Measurements from ENCODE around the gene CD28. TPM values are rescaled to one million over a fixed set of nuclear protein-coding genes. Genes with fewer than 3 reads are reported as not detected.

CD28 gene
- total and polyA plus RNA-seq, 7 donors: 0.01 to 0.71 (median 0.17) TPM

GRCh38 chr2:203728321-203728720 lies 21.9 kb downstream of the CD28 start:
- H3K27ac ChIP-seq: no peak overlapping the region
- no peak for ATAC-seq
- no peak for DNase-seq
- H3K27me3 ChIP-seq (ENCODE audit: insufficient read depth in 3 of 3, low read length in 2 of 3): no peaks in the 10 kb centered on the region
- intact Hi-C loops (cut with DNase I): no loop called here
- H3K9me3 ChIP-seq: no peaks in the 10 kb centered on the region
- H3K36me3 ChIP-seq (ENCODE audit: insufficient read depth in 1 of 2, low read depth in 1 of 2): no peaks in the 10 kb centered on the region
- TF ChIP-seq, protein P1, sequence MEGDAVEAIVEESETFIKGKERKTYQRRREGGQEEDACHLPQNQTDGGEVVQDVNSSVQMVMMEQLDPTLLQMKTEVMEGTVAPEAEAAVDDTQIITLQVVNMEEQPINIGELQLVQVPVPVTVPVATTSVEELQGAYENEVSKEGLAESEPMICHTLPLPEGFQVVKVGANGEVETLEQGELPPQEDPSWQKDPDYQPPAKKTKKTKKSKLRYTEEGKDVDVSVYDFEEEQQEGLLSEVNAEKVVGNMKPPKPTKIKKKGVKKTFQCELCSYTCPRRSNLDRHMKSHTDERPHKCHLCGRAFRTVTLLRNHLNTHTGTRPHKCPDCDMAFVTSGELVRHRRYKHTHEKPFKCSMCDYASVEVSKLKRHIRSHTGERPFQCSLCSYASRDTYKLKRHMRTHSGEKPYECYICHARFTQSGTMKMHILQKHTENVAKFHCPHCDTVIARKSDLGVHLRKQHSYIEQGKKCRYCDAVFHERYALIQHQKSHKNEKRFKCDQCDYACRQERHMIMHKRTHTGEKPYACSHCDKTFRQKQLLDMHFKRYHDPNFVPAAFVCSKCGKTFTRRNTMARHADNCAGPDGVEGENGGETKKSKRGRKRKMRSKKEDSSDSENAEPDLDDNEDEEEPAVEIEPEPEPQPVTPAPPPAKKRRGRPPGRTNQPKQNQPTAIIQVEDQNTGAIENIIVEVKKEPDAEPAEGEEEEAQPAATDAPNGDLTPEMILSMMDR (IDR thresholded peaks at IDR 0.05): no peak
- H3K4me3 ChIP-seq: no peak overlapping the region
- H3K4me1 ChIP-seq: peaks cover 32% of the 10 kb centered on the region

- 96 to 97% (median 96%) methylated on average over 4 of the region's 4 CpGs for WGBS, 3 donors
- intact Hi-C loops (cut with DNase I): loop anchor here in 1 of 2 donors (5.0 kb wide), 1 partner anchor 43 kb away; no protein-coding TSS in a partner anchor
- no peaks in the 10 kb centered on the region for H3K36me3 ChIP-seq (ENCODE audit: insufficient read depth in 1 of 2, low read depth in 1 of 2)
- no peaks in the 10 kb centered on the region for H3K9me3 ChIP-seq
- no peaks in the 10 kb centered on the region for H3K27me3 ChIP-seq (ENCODE audit: insufficient read depth in 3 of 3, low read length in 2 of 3)
- H3K4me1 ChIP-seq: peaks cover 33% of the 10 kb centered on the region
- H3K4me3 ChIP-seq: no peak overlapping the region
- H3K27ac ChIP-seq: no peak overlapping the region
- DNase-seq (no peak), ATAC-seq (no peak)
- TF ChIP-seq, protein P1 (IDR thresholded peaks at IDR 0.05): no peak
These were observed 23.8 kb downstream of the CD28 start for GRCh38 chr2:203730076-203730729.

- H3K27me3 ChIP-seq (ENCODE audit: insufficient read depth in 3 of 3, low read length in 2 of 3): no peaks in the 10 kb centered on the region
- H3K4me1 ChIP-seq: peaks cover 33% of the 10 kb centered on the region
- 66 to 90% (median 68%) methylated on average over 2 of the region's 2 CpGs for WGBS, 3 donors
- DNase-seq: no peak
- H3K4me3 ChIP-seq: no peak overlapping the region
- H3K36me3 ChIP-seq (ENCODE audit: insufficient read depth in 1 of 2, low read depth in 1 of 2): no peaks in the 10 kb centered on the region
- H3K9me3 ChIP-seq: no peaks in the 10 kb centered on the region
- no peak overlapping the region for H3K27ac ChIP-seq
- TF ChIP-seq, protein P1 (IDR thresholded peaks at IDR 0.05): no peak
- intact Hi-C loops (cut with DNase I): loop anchor here in 1 of 2 donors (5.0 kb wide), 1 partner anchor 44 kb away; no protein-coding TSS in a partner anchor
- ATAC-seq: peak in 1 of 4 donors; percentile 25
These were observed 24.4 kb downstream of the CD28 start for GRCh38 chr2:203730883-203731282.

- TF ChIP-seq, protein P1 (IDR thresholded peaks at IDR 0.05): no peak
- H3K4me3 ChIP-seq: peak overlapping the region; percentile 41
- WGBS, 3 donors: 23 to 34% (median 23%) methylated on average over 6 of the region's 6 CpGs
- H3K9me3 ChIP-seq: no peaks in the 10 kb centered on the region
- H3K27ac ChIP-seq: peak overlapping the region; percentile 78
- no peaks in the 10 kb centered on the region for H3K36me3 ChIP-seq (ENCODE audit: insufficient read depth in 1 of 2, low read depth in 1 of 2)
- DNase-seq (no peak), ATAC-seq (peak; percentile 88 to 91 (median 89))
- no peaks in the 10 kb centered on the region for H3K27me3 ChIP-seq (ENCODE audit: insufficient read depth in 3 of 3, low read length in 2 of 3)
- H3K4me1 ChIP-seq: peaks cover 33% of the 10 kb centered on the region
- intact Hi-C loops (cut with DNase I): loop anchor here in 1 of 2 donors (5.0 kb wide), 1 partner anchor 45 kb away; no protein-coding TSS in a partner anchor
These were observed 25.9 kb downstream of the CD28 start for GRCh38 chr2:203732092-203732952.

Data from psoas muscle (tissue), 8 donors.